GM23338 (cell line): Measurements from ENCODE around the gene ANKRD13B.

ENCODE experiments used
- POLR2AphosphoS5 ChIP-seq: IDR thresholded peaks from 2 replicates; pipeline ENCODE4 v1.6.1; 2016; ENCODE audit warnings: antibody characterized with exemption, low read depth
- TF ChIP-seq, protein P1 (sequence below), 2 experiments: fragments of 200-600 bp in 1 of 2; sonication (generic) in 1 of 2; conservative IDR thresholded peaks; 2 replicates each; pipeline versions ENCODE4 v1.5.1 to v1.6.1; 2016 to 2017; ENCODE audit warnings: antibody characterized with exemption in 2 of 2, low read depth in 2 of 2, mild to moderate bottlenecking in 2 of 2, moderate library complexity in 1 of 2

- TF ChIP-seq, protein P1, sequence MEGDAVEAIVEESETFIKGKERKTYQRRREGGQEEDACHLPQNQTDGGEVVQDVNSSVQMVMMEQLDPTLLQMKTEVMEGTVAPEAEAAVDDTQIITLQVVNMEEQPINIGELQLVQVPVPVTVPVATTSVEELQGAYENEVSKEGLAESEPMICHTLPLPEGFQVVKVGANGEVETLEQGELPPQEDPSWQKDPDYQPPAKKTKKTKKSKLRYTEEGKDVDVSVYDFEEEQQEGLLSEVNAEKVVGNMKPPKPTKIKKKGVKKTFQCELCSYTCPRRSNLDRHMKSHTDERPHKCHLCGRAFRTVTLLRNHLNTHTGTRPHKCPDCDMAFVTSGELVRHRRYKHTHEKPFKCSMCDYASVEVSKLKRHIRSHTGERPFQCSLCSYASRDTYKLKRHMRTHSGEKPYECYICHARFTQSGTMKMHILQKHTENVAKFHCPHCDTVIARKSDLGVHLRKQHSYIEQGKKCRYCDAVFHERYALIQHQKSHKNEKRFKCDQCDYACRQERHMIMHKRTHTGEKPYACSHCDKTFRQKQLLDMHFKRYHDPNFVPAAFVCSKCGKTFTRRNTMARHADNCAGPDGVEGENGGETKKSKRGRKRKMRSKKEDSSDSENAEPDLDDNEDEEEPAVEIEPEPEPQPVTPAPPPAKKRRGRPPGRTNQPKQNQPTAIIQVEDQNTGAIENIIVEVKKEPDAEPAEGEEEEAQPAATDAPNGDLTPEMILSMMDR (conservative IDR thresholded peaks at IDR 0.05; ENCODE audit: low read depth in 2 of 2) = no peak
- no peak; the same call in 1 of the 2 replicates for TF ChIP-seq POLR2AphosphoS5
These were observed 22.8 kb downstream of the ANKRD13B start for GRCh38 chr17:29615492-29616299.
